Activated naive CD4-positive, alpha-beta T cell treated with anti-CD3 and anti-CD28 coated beads for 36 hours (primary cell): ENCODE measurements around the gene SMG6. TPM values are rescaled to one million over a fixed set of nuclear protein-coding genes. Genes with fewer than 3 reads are reported as not detected.
A peak's percentile ranks its signal among the peaks of the same experiment; 100 is the strongest.
"Not testable (repeated sequence)": the region's sequence is repeated elsewhere in the genome, so short reads cannot be mapped to it uniquely, and the experiment has no call there.

Source experiments
- CTCF ChIA-PET: fragments of 350-600 bp; sonication (Branson Sonifier 250); formaldehyde crosslinking; loops from one replicate; lab custom pipeline; 2021; ENCODE audit warnings: antibody characterized with exemption; lab: Charles Lee
- DNase-seq: peaks from one replicate; pipeline ENCODE4 v3.0.0-alpha.2; 2020
- H3K27ac Mint-ChIP-seq: one replicate; pipeline ENCODE4 v1.8.0; 2021; ENCODE audit warnings: mild to moderate bottlenecking, mixed read lengths
- H3K27me3 Mint-ChIP-seq: one replicate; pipeline ENCODE4 v1.8.0; 2021; ENCODE audit warnings: low read depth, mixed read lengths
- H3K36me3 Mint-ChIP-seq: one replicate; pipeline ENCODE4 v1.8.0; 2021; ENCODE audit warnings: low read depth, mixed read lengths
- H3K4me1 Mint-ChIP-seq: one replicate; pipeline ENCODE4 v1.8.0; 2021; ENCODE audit warnings: low read depth, mixed read lengths
- H3K4me3 Mint-ChIP-seq: one replicate; pipeline ENCODE4 v1.8.0; 2021; ENCODE audit warnings: mild to moderate bottlenecking, moderate library complexity, mixed read lengths
- H3K9me3 Mint-ChIP-seq: one replicate; pipeline ENCODE4 v1.8.0; 2021; ENCODE audit warnings: mixed read lengths
- intact Hi-C: fragments of 100-400 bp; cut with micrococcal nuclease; formaldehyde crosslinking; loops from one replicate; pipeline ENCODE4 v1.15.1; 2023
- total RNA-seq, 2 experiments: library from RNA; stranded (reverse); gene quantifications; one replicate each; pipeline ENCODE4 v1.2.3, GENCODE V29; 2021

SMG6 gene
- total RNA-seq, 2 experiments from 2014 or later = 18.8 to 20.7 TPM

DNA sequence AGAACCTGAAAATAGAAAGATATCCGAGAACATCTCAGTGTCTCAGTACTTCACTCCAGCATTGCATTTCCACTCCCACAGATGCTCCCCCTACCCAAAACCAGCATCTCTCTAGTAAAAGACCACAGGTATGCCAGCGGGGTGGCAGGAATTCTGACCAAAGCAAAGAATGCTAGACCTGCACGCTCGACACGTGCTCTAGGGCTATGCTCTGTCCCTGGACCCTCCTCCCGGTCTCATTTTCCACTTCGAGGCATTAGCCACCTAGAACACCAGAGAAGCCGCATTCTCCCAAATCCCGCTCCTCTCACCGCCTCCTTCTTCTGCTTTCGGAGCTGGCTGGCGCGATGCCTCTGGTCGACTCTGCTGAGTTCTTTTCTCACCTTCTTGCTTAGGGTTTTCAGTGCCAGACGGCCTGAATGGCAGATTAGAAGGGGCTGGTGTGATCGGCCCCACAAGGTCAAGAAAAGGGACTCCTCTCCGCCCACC is 32.2 kb upstream of the SMG6 start:
- Mint-ChIP-seq H3K27me3 (no peaks in the 10 kb centered on the region), H3K9me3 (no peaks in the 10 kb centered on the region), H3K27ac (peak overlapping the region; percentile 96), H3K36me3 (peaks cover 22% of the 10 kb centered on the region), H3K4me3 (peak overlapping the region; percentile 100), H3K4me1 (peaks cover 17% of the 10 kb centered on the region)
- no peak for DNase-seq
- CTCF ChIA-PET = interaction anchor here (0.6 to 2.2 kb wide), 8 partner anchors 16 to 281 kb away, joined by 3 to 9 read pairs (median 6); partner anchors contain the start of genes HIC1, SMG6 and SRR
- intact Hi-C loops = loop anchor here (1.0 to 2.0 kb wide), 6 partner anchors 18 to 376 kb away; partner anchors contain the start of genes CLUH, MNT, SMG6 and SRR

DNA sequence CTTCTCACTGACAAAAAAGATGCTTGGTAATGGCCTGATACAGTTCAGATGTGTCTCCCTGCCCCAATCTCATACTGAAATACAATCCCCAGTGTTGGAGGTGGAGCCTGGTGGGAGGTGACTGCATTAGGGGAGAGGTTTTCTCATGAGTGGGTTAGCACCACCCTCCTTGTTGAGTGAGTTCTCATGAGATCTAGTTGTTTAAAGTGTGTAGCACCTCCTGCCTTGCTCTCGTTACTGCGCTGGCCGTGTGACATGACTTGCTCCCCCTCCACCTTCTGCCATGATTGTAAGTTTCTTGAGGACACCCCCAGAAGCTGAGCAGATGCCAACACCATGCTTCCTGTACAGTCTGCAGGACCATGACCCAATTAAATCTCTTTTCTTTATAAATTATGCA is 27.7 kb upstream of the SMG6 start:
- no peaks in the 10 kb centered on the region for H3K9me3 Mint-ChIP-seq
- peaks cover 19% of the 10 kb centered on the region for H3K4me1 Mint-ChIP-seq
- CTCF ChIA-PET = interaction anchor here (0.6 to 1.1 kb wide), 3 partner anchors 10 to 331 kb away, joined by 4 read pairs; no protein-coding TSS in a partner anchor
- H3K27ac Mint-ChIP-seq = no peak overlapping the region
- no peak overlapping the region for H3K4me3 Mint-ChIP-seq
- H3K27me3 Mint-ChIP-seq = no peaks in the 10 kb centered on the region
- no peak for DNase-seq
- peaks cover 39% of the 10 kb centered on the region for H3K36me3 Mint-ChIP-seq
- intact Hi-C loops = no loop called here

DNA sequence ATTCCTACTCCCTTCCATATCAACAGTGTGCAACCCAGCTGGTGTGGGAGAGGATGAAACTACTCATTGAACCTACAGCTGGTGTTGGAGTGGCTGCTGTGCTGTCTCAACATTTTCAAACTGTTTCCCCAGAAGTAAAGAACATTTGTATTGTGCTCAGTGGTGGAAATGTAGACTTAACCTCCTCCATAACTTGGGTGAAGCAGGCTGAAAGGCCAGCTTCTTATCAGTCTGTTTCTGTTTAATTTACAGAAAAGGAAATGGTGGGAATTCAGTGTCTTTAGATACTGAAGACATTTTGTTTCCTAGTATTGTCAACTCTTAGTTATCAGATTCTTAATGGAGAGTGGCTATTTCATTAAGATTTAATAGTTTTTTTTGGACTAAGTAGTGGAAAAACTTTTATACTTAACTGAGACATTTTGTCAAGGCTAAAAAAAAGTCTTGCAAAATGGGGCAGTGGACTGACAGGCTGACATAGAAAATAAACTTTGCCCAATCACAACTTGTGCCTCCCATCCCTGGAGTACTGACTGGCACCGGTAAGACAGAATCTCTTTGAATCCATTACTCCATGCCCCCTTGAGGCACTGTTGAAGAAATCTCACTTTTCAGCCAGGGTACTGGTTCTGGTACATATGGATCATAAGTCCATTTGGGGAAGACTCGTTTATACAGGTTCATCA is 20.2 kb upstream of the SMG6 start:
- H3K4me1 Mint-ChIP-seq = no peaks in the 10 kb centered on the region
- CTCF ChIA-PET = interaction anchor here (1.6 kb wide), 1 partner anchor 30 kb away, joined by 4 read pairs; no protein-coding TSS in a partner anchor
- no peaks in the 10 kb centered on the region for H3K27me3 Mint-ChIP-seq
- DNase-seq = no peak
- no peak overlapping the region for H3K27ac Mint-ChIP-seq
- intact Hi-C loops = no loop called here
- H3K9me3 Mint-ChIP-seq = no peaks in the 10 kb centered on the region
- no peak overlapping the region for H3K4me3 Mint-ChIP-seq
- H3K36me3 Mint-ChIP-seq = peaks cover 50% of the 10 kb centered on the region

DNA sequence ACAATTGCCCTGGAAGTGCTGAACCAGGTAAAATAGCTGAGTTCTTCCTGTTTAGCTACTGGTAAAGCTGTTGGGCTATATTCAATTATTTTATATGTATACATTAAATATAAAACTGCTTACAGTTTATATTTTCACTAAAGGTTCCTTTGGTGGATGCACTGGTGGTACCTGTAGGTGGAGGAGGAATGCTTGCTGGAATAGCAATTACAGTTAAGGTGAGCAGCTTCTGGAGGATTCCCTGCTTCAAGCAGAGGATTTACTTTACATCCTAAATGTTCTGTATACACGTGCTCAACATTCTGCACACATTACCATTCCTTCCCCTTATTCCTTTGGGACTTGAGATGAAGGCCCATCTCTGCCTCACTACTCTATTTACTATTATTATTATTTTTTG is 17.8 kb upstream of the SMG6 start:
- intact Hi-C loops = no loop called here
- CTCF ChIA-PET = interaction anchor here (0.5 to 1.3 kb wide), 4 partner anchors 10 to 94 kb away, joined by 3 to 5 read pairs (median 4); no protein-coding TSS in a partner anchor

DNA sequence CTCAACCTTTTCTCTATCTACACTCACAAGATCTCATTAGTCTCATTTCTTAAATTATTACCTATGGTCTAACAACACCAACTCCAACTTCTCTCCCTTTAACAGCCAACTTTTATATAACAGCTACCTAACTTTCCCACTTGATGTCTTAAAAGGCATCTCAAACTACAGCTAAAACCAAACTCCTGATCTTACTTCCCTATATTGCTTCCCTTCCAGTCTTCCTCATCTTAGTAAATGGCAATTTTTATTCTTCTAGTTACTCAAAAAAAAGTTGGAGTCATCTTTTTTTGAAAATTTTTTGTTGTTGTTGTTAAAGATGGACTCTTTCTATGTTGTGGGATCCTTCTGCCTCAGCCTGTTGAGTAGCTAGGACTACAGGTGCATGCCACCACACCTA is 15.5 kb upstream of the SMG6 start:
- no peaks in the 10 kb centered on the region for H3K9me3 Mint-ChIP-seq
- H3K36me3 Mint-ChIP-seq = peaks cover 26% of the 10 kb centered on the region

More for the DNA sequence above, 17.8 kb upstream of the SMG6 start:
- no peaks in the 10 kb centered on the region for H3K9me3 Mint-ChIP-seq
- H3K4me1 Mint-ChIP-seq = no peaks in the 10 kb centered on the region
- no peaks in the 10 kb centered on the region for H3K27me3 Mint-ChIP-seq
- no peak overlapping the region for H3K27ac Mint-ChIP-seq
- DNase-seq = no peak
- H3K36me3 Mint-ChIP-seq = peaks cover 44% of the 10 kb centered on the region
- H3K4me3 Mint-ChIP-seq = no peak overlapping the region

DNA sequence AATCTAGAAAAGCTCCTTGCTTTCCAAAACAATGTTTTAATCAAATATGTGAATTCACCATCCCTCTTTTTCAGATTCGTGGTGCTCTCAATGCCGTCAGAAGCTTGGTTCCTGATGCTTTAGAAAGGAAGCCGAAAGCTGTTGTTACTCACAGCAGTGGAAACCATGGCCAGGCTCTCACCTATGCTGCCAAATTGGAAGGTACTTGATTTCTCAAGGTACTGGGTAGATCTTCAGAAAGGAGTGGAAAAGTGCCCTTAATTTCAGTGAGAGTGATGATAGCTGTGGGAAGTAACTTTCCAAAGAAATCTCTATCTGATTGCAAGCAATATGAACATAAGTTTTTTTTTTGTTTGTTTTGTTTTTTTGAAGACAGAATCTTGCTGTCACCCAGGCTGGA is 14.2 kb upstream of the SMG6 start:
- Mint-ChIP-seq H3K27ac (no peak overlapping the region), H3K4me3 (no peak overlapping the region), H3K36me3 (peaks cover 14% of the 10 kb centered on the region), H3K4me1 (no peaks in the 10 kb centered on the region), H3K9me3 (no peaks in the 10 kb centered on the region), H3K27me3 (no peaks in the 10 kb centered on the region)
- DNase-seq = no peak
- CTCF ChIA-PET = interaction anchor here (0.7 kb wide), 1 partner anchor 250 kb away, joined by 4 read pairs; no protein-coding TSS in a partner anchor
- intact Hi-C loops = no loop called here

More for the DNA sequence above, 15.5 kb upstream of the SMG6 start:
- Mint-ChIP-seq H3K4me1 (no peaks in the 10 kb centered on the region), H3K27me3 (no peaks in the 10 kb centered on the region), H3K4me3 (no peak overlapping the region), H3K27ac (no peak overlapping the region)
- no peak for DNase-seq
- intact Hi-C loops = no loop called here
- CTCF ChIA-PET = no interaction called here

DNA sequence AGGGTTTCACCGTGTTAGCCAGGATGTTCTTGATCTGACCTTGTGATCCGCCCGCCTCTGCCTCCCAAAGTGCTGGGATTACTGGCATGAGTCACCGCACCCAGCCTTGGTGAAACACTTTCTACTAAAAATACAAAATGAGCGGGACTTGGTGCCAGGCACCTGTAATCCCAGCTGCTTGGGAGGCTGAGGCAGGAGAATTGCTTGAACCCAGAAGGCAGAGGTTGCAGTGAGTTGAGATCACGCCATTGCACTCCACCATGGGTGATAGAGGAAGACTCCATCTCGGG is 13.3 kb upstream of the SMG6 start:
- H3K36me3 Mint-ChIP-seq, H3K9me3 Mint-ChIP-seq, intact Hi-C loops, DNase-seq, CTCF ChIA-PET, H3K27ac Mint-ChIP-seq, H3K4me1 Mint-ChIP-seq, H3K27me3 Mint-ChIP-seq, H3K4me3 Mint-ChIP-seq: not testable (repeated sequence)

DNA sequence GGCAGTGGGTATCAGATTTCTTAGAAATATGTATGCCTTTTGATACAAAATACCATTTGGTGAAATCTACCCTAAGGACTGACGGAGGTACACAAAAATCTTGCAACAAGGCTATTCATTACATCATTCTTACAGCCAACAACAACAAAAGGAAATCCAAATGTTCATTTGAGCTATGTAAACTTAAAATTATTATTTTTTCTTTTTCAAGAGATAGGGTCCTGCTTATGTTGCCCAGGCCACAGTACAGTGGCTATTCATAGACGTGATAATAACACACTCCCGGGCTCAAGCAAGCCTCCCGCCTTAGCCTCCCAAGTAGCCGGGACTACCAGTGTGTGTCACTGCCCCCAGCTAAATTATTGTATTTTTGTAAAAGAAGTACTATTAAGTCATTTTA is 9.2 kb upstream of the SMG6 start:
- intact Hi-C loops = no loop called here
- H3K27ac Mint-ChIP-seq = no peak overlapping the region
- no peaks in the 10 kb centered on the region for H3K27me3 Mint-ChIP-seq
- no peak overlapping the region for H3K4me3 Mint-ChIP-seq
- H3K4me1 Mint-ChIP-seq = peaks cover 6% of the 10 kb centered on the region
- H3K36me3 Mint-ChIP-seq = peaks cover 2% of the 10 kb centered on the region
- H3K9me3 Mint-ChIP-seq = no peaks in the 10 kb centered on the region
- no peak for DNase-seq
- CTCF ChIA-PET = interaction anchor here (0.7 kb wide), 1 partner anchor 48 kb away, joined by 3 read pairs; no protein-coding TSS in a partner anchor

DNA sequence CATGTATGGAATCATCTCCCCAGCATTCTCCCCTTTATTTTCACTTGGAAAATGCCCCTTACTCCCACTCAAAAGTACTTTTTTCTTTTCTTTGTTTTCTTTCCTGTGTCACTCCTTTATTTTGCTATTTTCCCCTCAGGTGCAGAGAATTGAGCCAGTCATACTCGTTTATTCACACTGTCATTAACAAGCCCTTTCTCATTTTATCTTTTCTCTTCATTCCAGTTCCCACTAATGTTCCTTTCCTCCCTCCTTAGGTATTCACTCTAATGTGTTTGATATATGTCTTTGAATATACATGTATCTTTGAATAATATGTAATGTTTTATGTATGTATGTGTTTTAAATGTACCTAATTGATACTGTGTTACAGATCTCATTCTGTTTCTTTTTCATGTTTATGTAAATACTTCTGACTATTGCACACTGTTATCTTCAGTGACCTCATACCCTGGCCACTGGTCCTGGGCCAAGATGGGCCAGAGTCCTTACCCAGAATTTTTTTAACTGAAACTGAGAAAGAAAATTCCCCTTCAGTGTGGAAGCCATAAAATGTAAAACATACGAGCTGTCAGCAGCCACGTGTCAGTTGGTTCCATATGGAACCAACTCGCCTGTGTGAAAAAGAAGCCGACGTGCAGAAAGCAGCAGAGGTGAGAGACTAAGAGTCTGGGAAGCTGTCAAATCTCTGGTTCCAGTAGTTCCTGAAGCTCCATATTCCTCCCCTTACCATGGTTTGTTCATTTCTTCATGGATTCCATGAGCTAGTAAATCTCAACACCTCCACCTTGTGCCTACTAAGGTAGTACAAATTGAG is 6.0 kb upstream of the SMG6 start:
- Mint-ChIP-seq H3K9me3 (no peaks in the 10 kb centered on the region), H3K27me3 (no peaks in the 10 kb centered on the region), H3K4me1 (peaks cover 18% of the 10 kb centered on the region), H3K27ac (no peak overlapping the region), H3K4me3 (no peak overlapping the region), H3K36me3 (peaks cover 9% of the 10 kb centered on the region)
- CTCF ChIA-PET = no interaction called here
- intact Hi-C loops = no loop called here
- no peak for DNase-seq

DNA sequence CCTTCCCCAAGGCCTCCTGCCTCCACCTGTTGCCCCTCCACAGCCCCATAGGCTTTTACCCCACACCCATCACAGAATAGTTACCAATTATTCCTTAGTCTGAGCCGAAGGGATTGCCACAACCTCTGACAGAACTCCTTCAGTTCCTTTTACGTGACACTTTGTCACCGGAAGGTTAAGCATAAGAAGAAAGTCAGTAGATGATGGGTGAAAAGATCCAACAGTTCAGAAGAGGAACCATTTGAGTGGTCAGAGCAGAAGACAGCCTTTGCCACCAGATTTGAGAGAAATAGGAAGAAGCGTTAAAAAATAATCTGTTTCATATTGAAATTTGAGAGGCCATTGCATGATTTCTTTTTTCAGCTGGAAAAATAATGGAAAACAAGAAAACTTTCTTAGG is 1.3 kb upstream of the SMG6 start:
- Mint-ChIP-seq H3K4me1 (peaks cover 45% of the 10 kb centered on the region), H3K4me3 (peak overlapping the region; percentile 75), H3K9me3 (no peaks in the 10 kb centered on the region), H3K27me3 (no peaks in the 10 kb centered on the region), H3K36me3 (peaks cover 12% of the 10 kb centered on the region), H3K27ac (no peak overlapping the region)
- CTCF ChIA-PET = no interaction called here
- DNase-seq = no peak
- intact Hi-C loops = loop anchor here (5.0 kb wide), 2 partner anchors 47 to 253 kb away; no protein-coding TSS in a partner anchor

DNA sequence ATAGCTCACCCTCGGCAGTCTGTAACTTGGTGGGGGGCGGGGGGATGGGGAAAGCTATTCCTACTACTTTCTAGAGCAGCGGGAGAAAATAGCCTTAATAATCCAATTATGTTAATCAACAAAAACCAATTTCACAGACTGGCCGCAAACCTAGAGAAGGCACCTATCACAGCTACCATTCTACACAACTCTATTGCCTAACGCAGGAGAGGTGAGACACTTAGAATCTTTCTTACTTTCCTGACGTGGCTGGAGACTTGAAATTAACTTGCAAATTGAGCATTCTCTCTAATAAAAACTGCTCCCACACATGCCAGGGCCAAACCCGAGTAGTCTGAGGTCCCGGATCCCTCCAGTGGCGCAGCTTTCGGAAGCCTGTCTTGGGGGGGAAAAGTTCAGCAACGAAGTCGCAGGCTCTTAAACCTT is 794 bp downstream of the SMG6 start:
- no peaks in the 10 kb centered on the region for H3K9me3 Mint-ChIP-seq
- DNase-seq = no peak
- peaks cover 46% of the 10 kb centered on the region for H3K4me1 Mint-ChIP-seq
- peak overlapping the region; percentile 91 for H3K4me3 Mint-ChIP-seq
- H3K27ac Mint-ChIP-seq = peak overlapping the region; percentile 70
- intact Hi-C loops = loop anchor here (1.0 to 5.0 kb wide), 5 partner anchors 34 to 250 kb away; partner anchors contain the start of gene TSR1
- H3K27me3 Mint-ChIP-seq = no peaks in the 10 kb centered on the region
- CTCF ChIA-PET = interaction anchor here (0.7 kb wide), 1 partner anchor 58 kb away, joined by 3 read pairs; no protein-coding TSS in a partner anchor
- H3K36me3 Mint-ChIP-seq = peaks cover 16% of the 10 kb centered on the region

DNA sequence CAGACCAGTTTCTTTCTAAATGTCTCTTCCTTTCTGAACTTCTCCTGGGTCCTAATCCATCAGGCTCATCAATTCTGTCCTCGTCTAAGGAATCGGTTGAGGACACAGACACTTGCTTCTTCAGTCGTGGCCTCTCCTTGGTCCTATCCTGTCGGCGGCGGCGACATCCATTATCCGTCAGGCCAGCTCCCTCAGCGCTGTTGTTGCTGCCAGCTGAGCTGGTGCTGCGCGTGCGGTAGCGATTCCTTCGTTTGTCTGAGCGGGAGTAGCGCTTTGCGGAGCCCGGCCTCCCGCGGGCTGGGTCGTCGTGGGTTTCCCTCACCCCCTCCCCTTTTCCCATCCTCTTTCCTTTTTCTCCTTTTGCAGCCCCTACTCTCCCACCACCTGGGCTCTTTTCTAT is 3.8 kb downstream of the SMG6 start:
- CTCF ChIA-PET = no interaction called here
- intact Hi-C loops = loop anchor here (5.0 kb wide), 2 partner anchors 53 to 247 kb away; no protein-coding TSS in a partner anchor

More for the DNA sequence above, 3.8 kb downstream of the SMG6 start:
- no peak overlapping the region for H3K27ac Mint-ChIP-seq
- H3K4me1 Mint-ChIP-seq = peaks cover 60% of the 10 kb centered on the region
- no peak for DNase-seq
- H3K27me3 Mint-ChIP-seq = no peaks in the 10 kb centered on the region
- peaks cover 28% of the 10 kb centered on the region for H3K36me3 Mint-ChIP-seq
- H3K4me3 Mint-ChIP-seq = no peak overlapping the region
- no peaks in the 10 kb centered on the region for H3K9me3 Mint-ChIP-seq
